HCT116 (cell line): ENCODE measurements around the gene LRP1.

Source experiments
- EZH2 ChIP-seq: fragments of 200-600 bp; sonication (generic); IDR thresholded peaks from 2 replicates; pipeline ENCODE4 v1.6.1; 2017; ENCODE audit warnings: antibody characterized with exemption, mixed run types
- POLR2A ChIP-seq: IDR thresholded peaks from 2 replicates; pipeline ENCODE4 v1.7.0; 2011; ENCODE audit warnings: borderline replicate concordance; ENCODE audit not compliant: insufficient read depth, insufficient read length; ENCODE audit errors: extremely low read depth
- YY1 ChIP-seq: IDR thresholded peaks from 2 replicates; pipeline ENCODE4 v1.6.1; 2011; ENCODE audit warnings: low read length, low read depth, moderate library complexity, mild to moderate bottlenecking; ENCODE audit not compliant: insufficient replicate concordance; ENCODE audit errors: extremely low read depth
- ZFX ChIP-seq: fragments of 450-650 bp; IDR thresholded peaks from 2 replicates; pipeline ENCODE4 v1.6.1; 2017
- TF ChIP-seq, protein P1 (sequence below), 3 experiments: fragments of 200-600 bp in 1 of 3; sonication (generic) in 1 of 3; IDR thresholded peaks in 2 of 3; conservative IDR thresholded peaks in 1 of 3; 2 replicates each; pipeline ENCODE4 v1.5.1; 2012 to 2017; ENCODE audit warnings: low read depth in 2 of 3, low read length in 2 of 3, antibody characterized with exemption in 1 of 3, borderline replicate concordance in 1 of 3, control low read depth in 1 of 3, mild to moderate bottlenecking in 1 of 3, mixed read lengths in 1 of 3, mixed run types in 1 of 3, moderate library complexity in 1 of 3; ENCODE audit not compliant: insufficient read depth in 1 of 3
- TF ChIP-seq, protein P2 (sequence below): IDR thresholded peaks from 2 replicates; pipeline ENCODE4 v1.6.1; 2012; ENCODE audit warnings: low read depth

- TF ChIP-seq YY1 (no peak), POLR2A (no peak), EZH2 (no peak), ZFX (no peak)
- TF ChIP-seq, protein P1, sequence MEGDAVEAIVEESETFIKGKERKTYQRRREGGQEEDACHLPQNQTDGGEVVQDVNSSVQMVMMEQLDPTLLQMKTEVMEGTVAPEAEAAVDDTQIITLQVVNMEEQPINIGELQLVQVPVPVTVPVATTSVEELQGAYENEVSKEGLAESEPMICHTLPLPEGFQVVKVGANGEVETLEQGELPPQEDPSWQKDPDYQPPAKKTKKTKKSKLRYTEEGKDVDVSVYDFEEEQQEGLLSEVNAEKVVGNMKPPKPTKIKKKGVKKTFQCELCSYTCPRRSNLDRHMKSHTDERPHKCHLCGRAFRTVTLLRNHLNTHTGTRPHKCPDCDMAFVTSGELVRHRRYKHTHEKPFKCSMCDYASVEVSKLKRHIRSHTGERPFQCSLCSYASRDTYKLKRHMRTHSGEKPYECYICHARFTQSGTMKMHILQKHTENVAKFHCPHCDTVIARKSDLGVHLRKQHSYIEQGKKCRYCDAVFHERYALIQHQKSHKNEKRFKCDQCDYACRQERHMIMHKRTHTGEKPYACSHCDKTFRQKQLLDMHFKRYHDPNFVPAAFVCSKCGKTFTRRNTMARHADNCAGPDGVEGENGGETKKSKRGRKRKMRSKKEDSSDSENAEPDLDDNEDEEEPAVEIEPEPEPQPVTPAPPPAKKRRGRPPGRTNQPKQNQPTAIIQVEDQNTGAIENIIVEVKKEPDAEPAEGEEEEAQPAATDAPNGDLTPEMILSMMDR (IDR thresholded peaks at IDR 0.05 in 2 of 3, conservative IDR thresholded peaks at IDR 0.05 in 1 of 3; ENCODE audit: borderline replicate concordance in 1 of 3, insufficient read depth in 1 of 3, low read depth in 2 of 3, low read length in 2 of 3), result no peak
- TF ChIP-seq, protein P2, sequence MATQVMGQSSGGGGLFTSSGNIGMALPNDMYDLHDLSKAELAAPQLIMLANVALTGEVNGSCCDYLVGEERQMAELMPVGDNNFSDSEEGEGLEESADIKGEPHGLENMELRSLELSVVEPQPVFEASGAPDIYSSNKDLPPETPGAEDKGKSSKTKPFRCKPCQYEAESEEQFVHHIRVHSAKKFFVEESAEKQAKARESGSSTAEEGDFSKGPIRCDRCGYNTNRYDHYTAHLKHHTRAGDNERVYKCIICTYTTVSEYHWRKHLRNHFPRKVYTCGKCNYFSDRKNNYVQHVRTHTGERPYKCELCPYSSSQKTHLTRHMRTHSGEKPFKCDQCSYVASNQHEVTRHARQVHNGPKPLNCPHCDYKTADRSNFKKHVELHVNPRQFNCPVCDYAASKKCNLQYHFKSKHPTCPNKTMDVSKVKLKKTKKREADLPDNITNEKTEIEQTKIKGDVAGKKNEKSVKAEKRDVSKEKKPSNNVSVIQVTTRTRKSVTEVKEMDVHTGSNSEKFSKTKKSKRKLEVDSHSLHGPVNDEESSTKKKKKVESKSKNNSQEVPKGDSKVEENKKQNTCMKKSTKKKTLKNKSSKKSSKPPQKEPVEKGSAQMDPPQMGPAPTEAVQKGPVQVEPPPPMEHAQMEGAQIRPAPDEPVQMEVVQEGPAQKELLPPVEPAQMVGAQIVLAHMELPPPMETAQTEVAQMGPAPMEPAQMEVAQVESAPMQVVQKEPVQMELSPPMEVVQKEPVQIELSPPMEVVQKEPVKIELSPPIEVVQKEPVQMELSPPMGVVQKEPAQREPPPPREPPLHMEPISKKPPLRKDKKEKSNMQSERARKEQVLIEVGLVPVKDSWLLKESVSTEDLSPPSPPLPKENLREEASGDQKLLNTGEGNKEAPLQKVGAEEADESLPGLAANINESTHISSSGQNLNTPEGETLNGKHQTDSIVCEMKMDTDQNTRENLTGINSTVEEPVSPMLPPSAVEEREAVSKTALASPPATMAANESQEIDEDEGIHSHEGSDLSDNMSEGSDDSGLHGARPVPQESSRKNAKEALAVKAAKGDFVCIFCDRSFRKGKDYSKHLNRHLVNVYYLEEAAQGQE, result no peak
These were observed 85.6 kb downstream of the LRP1 start for GRCh38 chr12:57213763-57214397.
